ENCODE results near the gene INO80E. TPM values are rescaled to one million over a fixed set of nuclear protein-coding genes. Genes with fewer than 3 reads are reported as not detected.
"Not testable (repeated sequence)": the region's sequence is repeated elsewhere in the genome, so short reads cannot be mapped to it uniquely, and the experiment has no call there.

Gene INO80E
- total and polyA plus RNA-seq, 7 experiments from 2014 or later: 4.3 to 141 (median 72.5) TPM

DNA sequence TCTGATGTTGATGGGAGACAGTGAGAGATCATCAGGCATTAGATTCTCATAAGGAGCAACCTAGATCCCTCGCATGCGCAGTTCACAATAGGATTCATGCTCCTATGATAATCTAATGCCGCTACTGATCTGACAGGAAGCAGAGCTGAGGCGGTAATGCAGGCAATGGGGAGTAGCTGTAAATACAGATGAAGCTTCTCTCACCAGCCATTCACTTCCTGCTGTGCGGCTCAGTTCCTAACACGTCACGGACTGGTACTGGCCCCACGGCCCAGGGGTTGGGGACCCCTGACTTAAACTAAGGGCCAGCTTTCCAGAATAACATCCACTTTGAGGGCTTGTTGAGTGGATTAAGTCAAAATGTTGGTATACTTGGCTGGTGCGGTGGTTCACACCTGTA is 36.7 kb upstream of the INO80E start:
- H3K4me1 ChIP-seq (ENCODE audit: control insufficient read depth in 2 of 2, insufficient read depth in 2 of 2, low read length in 2 of 2): peaks cover 10 to 17% of the 10 kb centered on the region in 2 donors
- DNase-seq (peak in 2 of 9 donors; percentile 30 to 31), ATAC-seq (no peak)
- H3K9me3 ChIP-seq (ENCODE audit: control insufficient read depth in 2 of 3, low read length in 3 of 3): no peaks in the 10 kb centered on the region
- H3K4me3 ChIP-seq (ENCODE audit: low read length): no peak overlapping the region
- intact Hi-C loops (cut with micrococcal nuclease): no loop called here
- H3K27me3 ChIP-seq (ENCODE audit: control insufficient read depth in 2 of 2, insufficient read depth in 2 of 2, low read length in 2 of 2): no peaks in the 10 kb centered on the region
- peaks cover 8 to 25% (median 20%) of the 10 kb centered on the region in 7 donors for H3K4me1 Mint-ChIP-seq
- peak overlapping the region in 4 of 10 donors; percentile 48 to 89 (median 60) for H3K4me3 Mint-ChIP-seq
- peaks cover 0 to 2% (median 0%) of the 10 kb centered on the region in 11 donors for H3K9me3 Mint-ChIP-seq
- H3K27me3 Mint-ChIP-seq: peaks cover 0 to 7% (median 0%) of the 10 kb centered on the region in 5 donors
- CTCF ChIA-PET: interaction anchor here (0.6 to 1.7 kb wide), 2 partner anchors 33 to 73 kb away, joined by 4 read pairs; partner anchors contain the start of gene KCTD13
- H3K36me3 ChIP-seq (ENCODE audit: control insufficient read depth in 2 of 3, insufficient read depth in 3 of 3, low read length in 3 of 3): no peaks in the 10 kb centered on the region
- H3K27ac ChIP-seq (ENCODE audit: low read depth, low read length): no peak overlapping the region
- H3K27ac Mint-ChIP-seq: peak overlapping the region in 7 of 9 donors; percentile 25 to 88 (median 70)
- H3K36me3 Mint-ChIP-seq: no peaks in the 10 kb centered on the region
- POLR2A ChIA-PET: interaction anchor here (6.6 kb wide), 1 partner anchor 15 kb away, joined by 79 read pairs; the partner anchor contains the start of gene TAOK2

DNA sequence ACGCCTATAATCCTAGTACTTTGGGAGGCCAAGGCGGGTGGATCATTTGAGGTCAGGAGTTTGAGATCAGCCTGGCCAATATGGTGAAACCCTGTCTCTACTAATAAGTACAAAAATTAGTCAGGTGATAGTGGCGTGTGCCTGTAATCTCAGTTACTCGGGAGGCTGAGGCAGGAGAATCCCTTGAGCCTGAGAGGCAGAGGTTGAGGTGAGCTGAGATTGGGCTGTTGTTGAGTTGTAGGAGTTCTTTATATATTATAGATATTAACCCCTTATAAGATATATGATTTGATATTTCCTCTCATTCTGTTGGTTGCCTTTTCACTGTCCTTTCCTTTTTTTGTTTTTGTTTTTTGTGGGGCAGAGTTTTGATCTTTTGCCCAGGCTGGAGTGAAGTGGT is 36.2 kb upstream of the INO80E start:
- H3K27ac ChIP-seq (ENCODE audit: low read depth, low read length); H3K9me3 Mint-ChIP-seq; H3K27me3 ChIP-seq (ENCODE audit: control insufficient read depth in 2 of 2, insufficient read depth in 2 of 2, low read length in 2 of 2); H3K36me3 Mint-ChIP-seq; H3K36me3 ChIP-seq (ENCODE audit: control insufficient read depth in 2 of 3, insufficient read depth in 3 of 3, low read length in 3 of 3); H3K9me3 ChIP-seq (ENCODE audit: control insufficient read depth in 2 of 3, low read length in 3 of 3); ATAC-seq; H3K4me3 ChIP-seq (ENCODE audit: low read length); DNase-seq; H3K27me3 Mint-ChIP-seq: not testable (repeated sequence)
- POLR2A ChIA-PET: interaction anchor here (6.6 kb wide), 1 partner anchor 14 kb away, joined by 79 read pairs; the partner anchor contains the start of gene TAOK2
- Mint-ChIP-seq H3K4me1 (peaks cover 8 to 28% (median 22%) of the 10 kb centered on the region in 7 donors), H3K27ac (peak overlapping the region in 5 of 9 donors; percentile 36 to 74 (median 69)), H3K4me3 (peak overlapping the region in 8 of 10 donors; percentile 25 to 89 (median 40))
- CTCF ChIA-PET: interaction anchor here (0.6 to 1.7 kb wide), 3 partner anchors 13 to 72 kb away, joined by 3 to 4 read pairs (median 4); partner anchors contain the start of gene KCTD13
- peaks cover 10 to 17% of the 10 kb centered on the region in 2 donors for H3K4me1 ChIP-seq (ENCODE audit: control insufficient read depth in 2 of 2, insufficient read depth in 2 of 2, low read length in 2 of 2)
- intact Hi-C loops (cut with micrococcal nuclease): loop anchor here in 1 of 2 donors (2.0 to 5.0 kb wide), 2 partner anchors 37 to 105 kb away; partner anchors contain the start of genes ALDOA, HIRIP3 and INO80E

DNA sequence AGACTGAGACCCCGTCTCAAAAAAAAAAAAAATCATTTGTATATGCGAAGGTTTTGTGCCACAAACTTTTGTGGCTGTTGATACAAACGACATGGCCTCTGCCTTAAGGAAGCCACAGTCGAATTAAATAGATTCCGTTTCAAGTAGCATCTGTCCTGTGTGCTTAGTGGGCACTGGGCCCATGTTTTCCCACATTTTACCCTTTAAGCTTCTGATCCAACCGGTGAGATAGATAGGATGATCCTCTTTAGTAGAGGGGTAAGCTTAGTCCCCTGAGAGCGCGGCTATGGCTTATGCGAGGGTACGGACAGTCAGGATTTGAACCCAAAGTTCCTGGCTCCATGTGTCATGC is 34.9 kb upstream of the INO80E start:
- Histone ChIP-seq H3K27ac (ENCODE audit: low read depth, low read length) (peak overlapping the region; percentile 85), H3K4me1 (ENCODE audit: control insufficient read depth in 2 of 2, insufficient read depth in 2 of 2, low read length in 2 of 2) (peaks cover 10 to 17% of the 10 kb centered on the region in 2 donors), H3K27me3 (ENCODE audit: control insufficient read depth in 2 of 2, insufficient read depth in 2 of 2, low read length in 2 of 2) (no peaks in the 10 kb centered on the region), H3K36me3 (ENCODE audit: control insufficient read depth in 2 of 3, insufficient read depth in 3 of 3, low read length in 3 of 3) (peaks cover 0 to 3% (median 0%) of the 10 kb centered on the region in 3 experiments), H3K4me3 (ENCODE audit: low read length) (peak overlapping the region; percentile 91), H3K9me3 (ENCODE audit: control insufficient read depth in 2 of 3, low read length in 3 of 3) (no peaks in the 10 kb centered on the region)
- intact Hi-C loops (cut with micrococcal nuclease): loop anchor here (1.0 to 5.0 kb wide), 4 partner anchors 12 to 104 kb away; partner anchors contain the start of genes KCTD13 (in 2 of the 2), ALDOA (in 1 of the 2), HIRIP3 (in 1 of the 2) and INO80E (in 1 of the 2)
- DNase-seq (no peak), ATAC-seq (no peak)
- Mint-ChIP-seq H3K36me3 (peaks cover 0 to 2% (median 0%) of the 10 kb centered on the region in 5 donors), H3K27ac (peak overlapping the region; percentile 88 to 97 (median 93)), H3K9me3 (peaks cover 0 to 2% (median 0%) of the 10 kb centered on the region in 11 donors), H3K4me1 (peaks cover 8 to 30% (median 23%) of the 10 kb centered on the region in 7 donors), H3K4me3 (peak overlapping the region; percentile 86 to 94 (median 90)), H3K27me3 (peaks cover 0 to under 1% (median 0%) of the 10 kb centered on the region in 5 donors)
- CTCF ChIA-PET: interaction anchor here (1.0 to 1.5 kb wide), 3 partner anchors 12 to 145 kb away, joined by 3 to 5 read pairs (median 3); partner anchors contain the start of genes KCTD13 and PAGR1
- POLR2A ChIA-PET: interaction anchor here (0.6 to 6.6 kb wide), 17 partner anchors 10 to 1136 kb away, joined by 3 to 79 read pairs (median 4); partner anchors contain the start of genes ALDOA, CDIPT, HIRIP3 and INO80E

DNA sequence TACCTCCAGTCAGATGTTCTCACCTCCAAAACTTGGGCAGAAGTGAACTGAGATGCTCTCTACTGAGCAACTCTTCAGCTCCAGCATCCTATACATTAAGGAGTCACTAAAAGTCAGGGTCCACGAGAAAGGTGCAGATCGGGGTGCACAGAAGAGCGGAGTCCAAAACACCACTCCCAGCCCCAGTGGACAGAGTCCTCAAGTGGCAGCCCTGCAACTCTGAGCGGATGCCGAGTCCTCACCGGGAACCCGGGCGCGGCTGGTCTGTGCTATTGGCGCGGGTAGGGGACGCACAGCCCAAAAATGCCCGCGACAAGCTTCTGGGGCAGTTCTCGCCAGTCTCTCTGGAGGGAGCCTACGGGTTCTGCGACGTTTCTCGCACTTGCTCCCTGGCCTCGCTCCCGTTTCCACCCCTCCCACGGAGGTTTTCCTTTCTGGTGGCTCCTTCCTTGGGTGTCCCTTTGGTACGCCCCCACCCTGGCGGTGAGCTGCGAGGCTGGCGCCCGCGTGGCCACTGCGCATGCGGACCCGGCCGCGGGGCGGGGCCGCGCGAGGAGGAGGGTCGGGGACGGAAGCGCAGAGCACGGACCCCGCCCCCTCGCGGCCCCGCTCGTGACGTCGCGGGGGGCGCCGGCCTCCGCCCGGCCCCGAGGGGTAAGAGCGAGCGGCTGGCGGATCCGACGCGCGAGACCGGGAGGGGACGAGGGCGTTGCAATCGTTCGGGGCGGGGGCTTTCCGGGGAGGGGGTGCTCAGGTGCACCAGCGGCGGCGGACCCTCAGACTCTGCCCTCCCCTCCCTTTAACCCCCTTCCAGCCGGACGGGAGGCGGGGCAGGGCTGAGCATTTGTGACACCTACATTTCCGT is 34.3 kb upstream of the INO80E start, which contains the start of gene TMEM219:
TSS of gene TMEM219 (plus strand) at position 601 of the 865 bp plus-strand sequence. CDS start 1,065 bp downstream, outside the sequence.
- Mint-ChIP-seq H3K9me3 (peaks cover 0 to 2% (median 0%) of the 10 kb centered on the region in 11 donors), H3K27ac (peak within 1 kb of the TSS; percentile 88 to 97 (median 95)), H3K27me3 (no peaks in the 10 kb centered on the region), H3K4me3 (peak within 1 kb of the TSS; percentile 88 to 94 (median 92)), H3K4me1 (peaks cover 8 to 31% (median 23%) of the 10 kb centered on the region in 7 donors), H3K36me3 (peaks cover 0 to 4% (median 0%) of the 10 kb centered on the region in 5 donors)
- POLR2A ChIA-PET: interaction anchor here (0.5 to 6.6 kb wide), 21 partner anchors 11 to 1137 kb away, joined by 3 to 79 read pairs (median 4); partner anchors contain the start of genes ALDOA, CDIPT, HIRIP3 and INO80E
- CTCF ChIA-PET: interaction anchor here (1.0 to 1.2 kb wide), 2 partner anchors 35 to 146 kb away, joined by 3 to 5 read pairs; partner anchors contain the start of genes KCTD13 and PAGR1
- H3K9me3 ChIP-seq (ENCODE audit: control insufficient read depth in 2 of 3, low read length in 3 of 3): no peaks in the 10 kb centered on the region
- H3K27ac ChIP-seq (ENCODE audit: low read depth, low read length): peak within 1 kb of the TSS; percentile 85
- peak; percentile 90 to 99 (median 96) for DNase-seq
- peak; percentile 94 for ATAC-seq
- H3K4me3 ChIP-seq (ENCODE audit: low read length): peak within 1 kb of the TSS; percentile 91
- intact Hi-C loops (cut with micrococcal nuclease): loop anchor here (1.0 to 5.0 kb wide), 7 partner anchors 12 to 145 kb away; partner anchors contain the start of genes INO80E (in 2 of the 2), KCTD13 (in 2 of the 2), TAOK2 (in 2 of the 2) and ALDOA (in 1 of the 2)
- peaks cover 0 to 3% (median 0%) of the 10 kb centered on the region in 3 experiments for H3K36me3 ChIP-seq (ENCODE audit: control insufficient read depth in 2 of 3, insufficient read depth in 3 of 3, low read length in 3 of 3)
- no peaks in the 10 kb centered on the region for H3K27me3 ChIP-seq (ENCODE audit: control insufficient read depth in 2 of 2, insufficient read depth in 2 of 2, low read length in 2 of 2)
- H3K4me1 ChIP-seq (ENCODE audit: control insufficient read depth in 2 of 2, insufficient read depth in 2 of 2, low read length in 2 of 2): peaks cover 10 to 17% of the 10 kb centered on the region in 2 donors

DNA sequence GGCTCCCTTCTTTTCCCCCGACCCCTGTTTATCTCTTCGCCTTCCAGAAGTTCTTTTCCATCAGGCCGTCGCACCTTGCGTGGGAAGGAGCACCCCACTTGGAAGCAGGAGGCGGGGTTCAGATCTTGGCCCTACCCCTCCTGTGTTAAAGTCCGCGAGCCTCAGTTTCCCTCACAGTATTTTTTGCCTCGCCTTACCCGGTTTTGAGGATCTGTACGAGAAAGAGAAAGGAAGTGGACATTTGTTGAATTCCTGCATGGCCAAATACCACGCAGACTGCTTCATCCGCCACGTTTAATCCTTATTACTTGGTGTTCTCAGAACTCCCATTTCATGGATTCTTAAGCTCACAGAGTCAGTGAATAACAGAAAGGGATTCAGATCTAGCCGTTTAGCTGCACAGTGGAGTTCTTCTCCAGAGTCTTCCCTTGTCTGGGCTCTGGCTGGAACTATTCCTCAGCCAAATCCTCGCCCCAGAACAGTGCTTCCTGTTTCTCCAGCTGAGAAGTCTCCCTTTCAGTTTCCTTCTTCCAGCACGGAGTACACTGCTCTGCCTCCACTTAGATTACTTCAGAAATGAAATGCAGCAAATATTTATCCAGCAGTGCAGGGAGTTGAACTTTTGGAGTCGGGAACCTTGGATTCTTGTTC is 33.6 kb upstream of the INO80E start:
- Mint-ChIP-seq H3K36me3 (peaks cover 0 to 4% (median 0%) of the 10 kb centered on the region in 5 donors), H3K4me1 (peaks cover 8 to 31% (median 23%) of the 10 kb centered on the region in 7 donors), H3K9me3 (peaks cover 0 to 2% (median 0%) of the 10 kb centered on the region in 11 donors), H3K27ac (peak overlapping the region; percentile 86 to 97 (median 93)), H3K27me3 (no peaks in the 10 kb centered on the region), H3K4me3 (peak overlapping the region; percentile 88 to 94 (median 92))
- no peak for DNase-seq
- POLR2A ChIA-PET: interaction anchor here (0.5 to 6.6 kb wide), 10 partner anchors 12 to 165 kb away, joined by 3 to 79 read pairs (median 4); partner anchors contain the start of genes CDIPT, HIRIP3, INO80E and KCTD13
- Histone ChIP-seq H3K27ac (ENCODE audit: low read depth, low read length) (peak overlapping the region; percentile 85), H3K27me3 (ENCODE audit: control insufficient read depth in 2 of 2, insufficient read depth in 2 of 2, low read length in 2 of 2) (no peaks in the 10 kb centered on the region), H3K9me3 (ENCODE audit: control insufficient read depth in 2 of 3, low read length in 3 of 3) (no peaks in the 10 kb centered on the region), H3K4me1 (ENCODE audit: control insufficient read depth in 2 of 2, insufficient read depth in 2 of 2, low read length in 2 of 2) (peaks cover 10 to 17% of the 10 kb centered on the region in 2 donors), H3K4me3 (ENCODE audit: low read length) (peak overlapping the region; percentile 91), H3K36me3 (ENCODE audit: control insufficient read depth in 2 of 3, insufficient read depth in 3 of 3, low read length in 3 of 3) (peaks cover 0 to 3% (median 0%) of the 10 kb centered on the region in 3 experiments)
- intact Hi-C loops (cut with micrococcal nuclease): loop anchor here (1.0 to 5.0 kb wide), 5 partner anchors 11 to 146 kb away; partner anchors contain the start of genes INO80E (in 2 of the 2), CDIPT (in 1 of the 2), HIRIP3 (in 1 of the 2) and PAGR1 (in 1 of the 2)
- no peak for ATAC-seq
- CTCF ChIA-PET: interaction anchor here (1.0 to 1.2 kb wide), 2 partner anchors 36 to 147 kb away, joined by 3 to 5 read pairs; partner anchors contain the start of genes KCTD13 and PAGR1

Measured in naive thymus-derived CD4-positive, alpha-beta T cell (primary cell).